Left ventricle myocardium inferior (tissue), 1 donor: ENCODE results near the gene SRBD1. TPM values are rescaled to one million over a fixed set of nuclear protein-coding genes. Genes with fewer than 3 reads are reported as not detected.

Experiments
- DNase-seq: peaks from one replicate; pipeline ENCODE4 v3.0.0-alpha.2; 2020
- H3K27ac ChIP-seq: fragments of 200-600 bp; replicated peaks from 2 replicates; pipeline ENCODE4 v1.8.0; 2021
- H3K27me3 ChIP-seq: fragments of 200-600 bp; 2 replicates; pipeline ENCODE4 v1.8.0; 2021; ENCODE audit warnings: low read depth
- H3K36me3 ChIP-seq: fragments of 200-600 bp; 2 replicates; pipeline ENCODE4 v1.8.0; 2021
- H3K4me1 ChIP-seq: fragments of 200-600 bp; 2 replicates; pipeline ENCODE4 v1.8.0; 2021
- H3K4me3 ChIP-seq: fragments of 200-600 bp; 2 replicates; pipeline ENCODE4 v1.8.0; 2021; ENCODE audit warnings: mild to moderate bottlenecking, moderate library complexity
- H3K9me3 ChIP-seq: fragments of 200-600 bp; replicated peaks from 2 replicates; pipeline ENCODE4 v1.8.0; 2021
- intact Hi-C: fragments of 100-400 bp; cut with micrococcal nuclease; formaldehyde crosslinking; loops from one replicate; pipeline ENCODE4 v1.11.0; 2022
- total RNA-seq: library from RNA; stranded (reverse); fragmentation: NEBNext Ultra II Directional; extraction: Animal tissue kit (Norgen Biotek cat#: 25700); gene quantifications from one replicate; pipeline ENCODE4 v1.2.1, GENCODE V29; 2021
- TF ChIP-seq, protein P1 (sequence below): fragments of 200-600 bp; IDR thresholded peaks from 2 replicates; pipeline ENCODE4 v1.8.0; 2021; ENCODE audit warnings: antibody characterized with exemption, mild to moderate bottlenecking, borderline replicate concordance
- donor health status: DM: no; HTN: yes; CAD: no; lungs with severe emphysema.

The SRBD1 gene
- total RNA-seq, 1 donor from 2014 or later = 11.8 TPM

DNA sequence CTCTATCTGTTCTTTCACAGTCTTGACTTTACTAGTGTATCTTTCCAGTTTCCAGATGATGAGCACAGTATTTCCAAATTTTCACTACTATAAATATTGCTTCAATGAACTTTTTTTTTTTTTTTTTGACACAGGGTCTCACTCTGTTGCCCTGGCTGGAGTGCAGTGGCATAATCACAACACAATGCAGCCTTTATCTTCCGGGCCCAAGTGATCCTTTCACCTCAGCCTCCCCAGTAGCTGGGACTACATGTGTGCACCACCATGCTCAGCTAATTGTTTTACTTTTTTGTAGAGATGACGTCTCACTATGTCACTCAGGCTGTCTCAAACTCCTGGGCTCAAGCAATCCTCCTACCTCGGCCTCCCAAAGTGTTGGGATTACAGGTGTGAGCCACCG, 142.8 kb downstream of the SRBD1 start:
- TF ChIP-seq, protein P1, sequence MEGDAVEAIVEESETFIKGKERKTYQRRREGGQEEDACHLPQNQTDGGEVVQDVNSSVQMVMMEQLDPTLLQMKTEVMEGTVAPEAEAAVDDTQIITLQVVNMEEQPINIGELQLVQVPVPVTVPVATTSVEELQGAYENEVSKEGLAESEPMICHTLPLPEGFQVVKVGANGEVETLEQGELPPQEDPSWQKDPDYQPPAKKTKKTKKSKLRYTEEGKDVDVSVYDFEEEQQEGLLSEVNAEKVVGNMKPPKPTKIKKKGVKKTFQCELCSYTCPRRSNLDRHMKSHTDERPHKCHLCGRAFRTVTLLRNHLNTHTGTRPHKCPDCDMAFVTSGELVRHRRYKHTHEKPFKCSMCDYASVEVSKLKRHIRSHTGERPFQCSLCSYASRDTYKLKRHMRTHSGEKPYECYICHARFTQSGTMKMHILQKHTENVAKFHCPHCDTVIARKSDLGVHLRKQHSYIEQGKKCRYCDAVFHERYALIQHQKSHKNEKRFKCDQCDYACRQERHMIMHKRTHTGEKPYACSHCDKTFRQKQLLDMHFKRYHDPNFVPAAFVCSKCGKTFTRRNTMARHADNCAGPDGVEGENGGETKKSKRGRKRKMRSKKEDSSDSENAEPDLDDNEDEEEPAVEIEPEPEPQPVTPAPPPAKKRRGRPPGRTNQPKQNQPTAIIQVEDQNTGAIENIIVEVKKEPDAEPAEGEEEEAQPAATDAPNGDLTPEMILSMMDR = no peak
- no peak for DNase-seq
- intact Hi-C loops = no loop called here
- Histone ChIP-seq H3K4me1 (peaks cover 28% of the 10 kb centered on the region), H3K27me3 (no peaks in the 10 kb centered on the region), H3K9me3 (no peaks in the 10 kb centered on the region), H3K36me3 (no peaks in the 10 kb centered on the region), H3K27ac (no peak overlapping the region), H3K4me3 (no peak overlapping the region)

DNA sequence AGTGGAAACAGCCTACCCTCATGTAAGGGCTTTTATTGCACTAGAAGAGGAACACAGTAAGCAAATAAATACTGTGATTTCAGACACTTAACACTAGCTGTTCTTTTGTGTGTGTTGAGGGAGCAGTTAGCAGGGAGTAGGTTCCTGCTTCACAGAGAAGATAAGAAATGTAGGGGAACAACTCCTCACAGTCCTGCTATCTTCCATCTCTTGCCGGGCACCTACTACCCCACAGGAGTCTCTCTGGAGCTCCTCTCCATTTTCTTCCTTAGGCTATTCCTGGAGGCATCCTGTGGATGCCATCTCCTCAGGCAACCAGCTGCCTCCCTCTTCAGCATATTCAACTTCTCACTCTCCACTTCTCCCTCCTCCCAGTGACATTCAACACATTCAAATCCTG, 145.0 kb downstream of the SRBD1 start:
- TF ChIP-seq, protein P1 = no peak
- intact Hi-C loops = no loop called here
- Histone ChIP-seq H3K27me3 (no peaks in the 10 kb centered on the region), H3K4me3 (no peak overlapping the region), H3K36me3 (no peaks in the 10 kb centered on the region), H3K4me1 (peaks cover 24% of the 10 kb centered on the region), H3K9me3 (no peaks in the 10 kb centered on the region), H3K27ac (no peak overlapping the region)
- no peak for DNase-seq

DNA sequence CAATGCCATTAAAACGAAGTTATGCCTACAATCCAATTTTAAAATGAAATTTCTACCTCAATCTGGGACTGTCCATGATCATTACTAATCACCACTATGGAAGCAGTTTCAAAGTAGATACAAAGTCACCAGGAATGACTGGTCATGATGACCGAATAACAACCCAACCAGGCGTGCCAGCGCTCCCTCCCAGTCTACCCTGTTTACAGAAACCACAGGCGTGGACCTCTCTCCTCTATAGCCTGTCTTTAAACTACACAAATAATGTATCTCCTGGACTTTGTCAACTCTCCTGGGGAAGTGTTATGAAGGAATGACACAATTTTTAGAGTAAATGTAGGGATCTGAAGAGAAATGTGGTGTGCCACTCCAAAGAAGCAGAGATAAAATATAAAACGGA, 150.2 kb downstream of the SRBD1 start:
- no peak overlapping the region for H3K27ac ChIP-seq
- DNase-seq = no peak
- H3K4me1 ChIP-seq = peaks cover 18% of the 10 kb centered on the region
- no peaks in the 10 kb centered on the region for H3K9me3 ChIP-seq
- intact Hi-C loops = no loop called here
- no peaks in the 10 kb centered on the region for H3K27me3 ChIP-seq
- TF ChIP-seq, protein P1 = no peak
- no peaks in the 10 kb centered on the region for H3K36me3 ChIP-seq
- H3K4me3 ChIP-seq = no peak overlapping the region

DNA sequence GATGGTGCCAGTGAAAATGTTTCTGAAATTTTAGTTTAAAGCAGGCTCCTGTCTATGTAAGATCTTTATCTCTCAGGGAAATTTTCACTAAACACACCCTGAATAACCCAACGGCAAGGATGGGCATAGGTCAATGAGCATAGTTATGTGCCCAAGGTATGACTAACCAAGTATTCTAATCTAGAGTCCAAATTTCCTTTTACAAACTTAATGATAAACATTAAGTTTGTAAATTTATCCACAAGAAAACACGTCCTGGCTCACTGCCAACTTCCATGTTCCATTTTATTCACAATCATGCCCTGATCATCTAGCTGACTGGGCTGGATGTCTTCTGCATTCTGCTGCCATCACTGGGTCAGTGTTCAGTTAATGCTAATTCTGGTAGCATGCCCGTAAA, 151.2 kb downstream of the SRBD1 start:
- H3K36me3 ChIP-seq = no peaks in the 10 kb centered on the region
- DNase-seq = no peak
- no peaks in the 10 kb centered on the region for H3K9me3 ChIP-seq
- H3K27ac ChIP-seq = no peak overlapping the region
- no peaks in the 10 kb centered on the region for H3K27me3 ChIP-seq
- H3K4me1 ChIP-seq = peaks cover 18% of the 10 kb centered on the region
- TF ChIP-seq, protein P1 = no peak
- intact Hi-C loops = no loop called here
- H3K4me3 ChIP-seq = no peak overlapping the region

DNA sequence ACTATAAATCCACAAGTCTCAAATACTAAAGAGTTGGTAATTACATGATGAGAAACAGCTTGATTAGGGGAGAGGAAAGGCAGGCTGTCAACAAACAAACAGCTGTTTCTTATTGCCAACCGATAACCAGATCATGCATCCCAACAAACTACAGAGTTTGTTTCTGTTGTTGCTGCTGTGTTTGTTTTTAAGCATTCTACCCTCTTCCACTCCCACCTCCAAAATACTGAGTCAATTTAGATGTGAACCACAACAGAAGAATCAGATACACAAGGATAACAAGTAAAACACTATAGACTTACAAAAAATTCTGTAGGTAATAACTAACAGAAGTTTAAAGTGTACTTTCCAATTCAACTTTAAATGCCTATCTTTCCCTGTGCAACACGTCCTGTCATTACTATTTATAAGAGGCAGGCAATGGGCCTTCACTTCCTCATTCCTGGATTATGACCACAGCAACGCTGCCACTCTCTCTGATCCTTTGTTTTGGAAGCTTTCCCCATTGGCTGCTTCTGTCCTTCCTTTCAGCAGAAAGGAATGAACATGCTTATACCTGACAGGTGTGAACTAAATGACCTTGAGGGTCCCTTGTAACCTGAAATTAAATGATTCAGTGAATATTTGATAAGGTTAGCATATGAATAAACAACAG, 152.0 kb downstream of the SRBD1 start:
- no peaks in the 10 kb centered on the region for H3K9me3 ChIP-seq
- H3K36me3 ChIP-seq = no peaks in the 10 kb centered on the region
- intact Hi-C loops = no loop called here
- TF ChIP-seq, protein P1 = no peak
- H3K27me3 ChIP-seq = no peaks in the 10 kb centered on the region
- peaks cover 18% of the 10 kb centered on the region for H3K4me1 ChIP-seq
- H3K27ac ChIP-seq = peak overlapping the region; percentile 37
- no peak overlapping the region for H3K4me3 ChIP-seq
- DNase-seq = no peak
